ENCODE measurements around the gene DTWD2. TPM values are rescaled to one million over a fixed set of nuclear protein-coding genes. Genes with fewer than 3 reads are reported as not detected.

The DTWD2 gene
- total RNA-seq, 2 donors from 2014 or later: 7.4 to 13.1 TPM

DNA sequence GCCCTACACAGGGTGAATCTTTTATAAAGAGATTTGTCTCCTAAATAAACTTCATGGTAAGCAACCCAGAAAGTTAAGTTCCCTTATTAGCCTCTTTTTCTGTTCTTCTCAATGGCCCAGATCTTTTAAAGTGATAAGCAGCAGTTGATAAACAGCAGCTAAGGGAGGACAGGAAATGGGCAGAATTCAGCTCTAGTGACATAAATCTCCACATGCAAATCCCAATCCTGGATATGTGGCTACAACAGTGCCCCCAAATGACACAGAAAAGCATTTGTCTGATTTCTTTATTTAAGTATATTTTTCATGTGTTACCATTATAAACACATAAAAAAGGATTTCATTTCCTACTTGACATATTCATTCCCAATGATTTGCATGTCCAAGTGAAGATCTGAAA lies 199.0 kb downstream of the DTWD2 start:
- Histone ChIP-seq H3K27ac (no peak overlapping the region), H3K4me1 (peaks cover 0 to 8% of the 10 kb centered on the region in 2 donors), H3K27me3 (no peaks in the 10 kb centered on the region), H3K9me3 (no peaks in the 10 kb centered on the region), H3K4me3 (no peak overlapping the region), H3K36me3 (no peaks in the 10 kb centered on the region)
- DNase-seq (ENCODE audit: low spot score): no peak
- TF ChIP-seq, protein P1, sequence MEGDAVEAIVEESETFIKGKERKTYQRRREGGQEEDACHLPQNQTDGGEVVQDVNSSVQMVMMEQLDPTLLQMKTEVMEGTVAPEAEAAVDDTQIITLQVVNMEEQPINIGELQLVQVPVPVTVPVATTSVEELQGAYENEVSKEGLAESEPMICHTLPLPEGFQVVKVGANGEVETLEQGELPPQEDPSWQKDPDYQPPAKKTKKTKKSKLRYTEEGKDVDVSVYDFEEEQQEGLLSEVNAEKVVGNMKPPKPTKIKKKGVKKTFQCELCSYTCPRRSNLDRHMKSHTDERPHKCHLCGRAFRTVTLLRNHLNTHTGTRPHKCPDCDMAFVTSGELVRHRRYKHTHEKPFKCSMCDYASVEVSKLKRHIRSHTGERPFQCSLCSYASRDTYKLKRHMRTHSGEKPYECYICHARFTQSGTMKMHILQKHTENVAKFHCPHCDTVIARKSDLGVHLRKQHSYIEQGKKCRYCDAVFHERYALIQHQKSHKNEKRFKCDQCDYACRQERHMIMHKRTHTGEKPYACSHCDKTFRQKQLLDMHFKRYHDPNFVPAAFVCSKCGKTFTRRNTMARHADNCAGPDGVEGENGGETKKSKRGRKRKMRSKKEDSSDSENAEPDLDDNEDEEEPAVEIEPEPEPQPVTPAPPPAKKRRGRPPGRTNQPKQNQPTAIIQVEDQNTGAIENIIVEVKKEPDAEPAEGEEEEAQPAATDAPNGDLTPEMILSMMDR (IDR thresholded peaks at IDR 0.05): no peak

DNA sequence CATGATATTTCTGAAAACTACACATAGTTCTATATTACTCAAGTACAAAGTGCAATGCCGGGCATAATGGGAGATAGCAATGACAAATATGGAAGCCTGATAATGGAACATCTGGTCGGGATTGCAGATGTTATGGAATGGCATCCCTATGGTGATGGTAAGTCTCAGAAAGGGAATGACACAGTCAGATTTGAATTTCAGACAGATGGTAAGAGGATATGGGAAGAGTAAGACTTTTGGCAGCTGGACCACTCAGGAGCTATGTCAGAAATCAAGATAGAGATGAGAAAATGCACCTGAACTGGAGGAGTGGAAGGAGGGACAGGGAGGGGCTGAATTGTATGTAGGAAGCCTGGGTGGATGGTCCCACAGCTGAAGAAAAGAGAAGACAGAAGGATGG lies 200.0 kb downstream of the DTWD2 start:
- Histone ChIP-seq H3K36me3 (no peaks in the 10 kb centered on the region), H3K27ac (no peak overlapping the region), H3K27me3 (no peaks in the 10 kb centered on the region), H3K9me3 (no peaks in the 10 kb centered on the region), H3K4me1 (peaks cover 0 to 8% of the 10 kb centered on the region in 2 donors), H3K4me3 (no peak overlapping the region)
- TF ChIP-seq, protein P1 (IDR thresholded peaks at IDR 0.05): no peak
- no peak for DNase-seq (ENCODE audit: low spot score)

Small RNA genes within 50 kb of the gene (microRNA-seq; reads per million reads assigned to microRNA genes)
- 0 reads per million in 2 donors for gene MIR1244-2 (ENCODE audit: borderline number of aligned reads in 2 of 2, borderline replicate concordance in 1 of 2)

Other genes starting within 250 kb of the DTWD2 start
- 10 to 100 TPM; 29.4 to 40.5 TPM for gene DMXL1, start 82.5 kb upstream of the DTWD2 start, total RNA-seq

Data from right atrium auricular region (tissue), 2 donors.